K562 (cell line): ENCODE measurements around the gene LRP1-AS. TPM values are rescaled to one million over a fixed set of nuclear protein-coding genes. Genes with fewer than 3 reads are reported as not detected.
A peak's percentile ranks its signal among the peaks of the same experiment; 100 is the strongest.

Experiments used
- ATAC-seq: fragments of 200-7000 bp; cut with Tn5 transposase; 3 replicates; pipeline ENCODE4 v1.9.1; 2020; ENCODE audit warnings: moderate library complexity
- BruUV-seq: library from RNA; stranded (reverse); fragments of 400-500 nt; replicated peaks from 2 replicates; lab custom pipeline; 2021; lab: Mats Ljungman, UMichigan
- CTCF ChIA-PET: fragments of 300-600 bp; formaldehyde crosslinking; extraction: SDS; loops from one replicate; lab custom pipeline; 2021; ENCODE audit warnings: low intra/inter-chr PET ratio; lab: Yijun Ruan, JAX
- POLR2A ChIA-PET: fragments of 300-600, 350-650 bp; sonication (Branson Sonifier 250); formaldehyde crosslinking; extraction: SDS; loops from one replicate; lab custom pipeline; 2021; ENCODE audit warnings: antibody characterized with exemption, inconsistent platforms; lab: Yijun Ruan, JAX
- DNase-seq, 4 experiments: peaks; one replicate each; pipeline versions ENCODE4 v3.0.0 to v3.0.0-alpha.2; 2011 to 2018; ENCODE audit warnings: low spot score in 3 of 4, mixed read lengths in 3 of 4; ENCODE audit errors: extremely low read depth in 1 of 4
- FAIRE-seq: peaks from 2 replicates; lab custom pipeline; 2011; peaks lifted over from hg19 to GRCh38; lab: Jason Lieb, UNC
- H2AFZ ChIP-seq: 2 replicates; pipeline ENCODE4 v1.6.0; 2011; ENCODE audit warnings: low read depth, low read length, control low read depth, inconsistent platforms
- H3K27ac ChIP-seq: fragments of 200-600 bp; 3 replicates; pipeline ENCODE4 v1.8.0; 2011; ENCODE audit warnings: low read depth, mild to moderate bottlenecking, control low read depth, inconsistent platforms, low read length, moderate library complexity, mixed read lengths; ENCODE audit errors: extremely low read depth
- H3K27me3 ChIP-seq, 2 experiments: fragments of 300-600 bp in 1 of 2; 2 replicates in 1 of 2; 3 replicates in 1 of 2; pipeline versions ENCODE4 v1.6.0 to v1.8.0; 2011; ENCODE audit warnings: inconsistent platforms in 2 of 2, low read length in 2 of 2, mild to moderate bottlenecking in 1 of 2, mixed read lengths in 1 of 2, moderate library complexity in 1 of 2; ENCODE audit not compliant: control insufficient read depth in 2 of 2, insufficient read depth in 2 of 2
- H3K36me3 ChIP-seq: fragments of 300-600 bp; 3 replicates; pipeline ENCODE4 v1.8.0; 2011; ENCODE audit warnings: mild to moderate bottlenecking, low read length, inconsistent platforms; ENCODE audit not compliant: control insufficient read depth, insufficient read depth
- H3K4me1 ChIP-seq, 2 experiments: fragments of 200-600 bp in 1 of 2; replicated peaks in 1 of 2; 2 replicates in 1 of 2; 3 replicates in 1 of 2; pipeline versions ENCODE4 v1.5.1 to v1.8.0; 2011; ENCODE audit warnings: inconsistent platforms in 2 of 2, low read length in 2 of 2, mild to moderate bottlenecking in 1 of 2, mixed read lengths in 1 of 2, moderate library complexity in 1 of 2; ENCODE audit not compliant: control insufficient read depth in 2 of 2, insufficient read depth in 2 of 2
- H3K4me2 ChIP-seq: 2 replicates; pipeline ENCODE4 v1.6.1; 2011; ENCODE audit warnings: low read length, control low read depth, inconsistent platforms, mixed read lengths; ENCODE audit not compliant: insufficient read depth
- H3K4me3 ChIP-seq: fragments of 200-600 bp; sonication (generic), shearing (Covaris generic); 2 replicates; pipeline ENCODE4 v1.5.1; 2016; ENCODE audit warnings: control low read depth, inconsistent platforms
- H3K79me2 ChIP-seq: fragments of 200-600 bp; 3 replicates; pipeline ENCODE4 v1.8.0; 2011; ENCODE audit warnings: low read length, inconsistent platforms; ENCODE audit not compliant: control insufficient read depth, insufficient read depth
- H3K9ac ChIP-seq, 2 experiments: 2 replicates each; pipeline versions ENCODE4 v1.6.0 to v1.6.1; 2011; ENCODE audit warnings: low read depth in 2 of 2, low read length in 2 of 2, control low read depth in 1 of 2, inconsistent platforms in 1 of 2, mild to moderate bottlenecking in 1 of 2, mixed read lengths in 1 of 2; ENCODE audit not compliant: insufficient read depth in 1 of 2
- H3K9me1 ChIP-seq: one replicate; pipeline ENCODE4 v1.6.0; 2011; ENCODE audit warnings: inconsistent platforms, mild to moderate bottlenecking, low read length, moderate library complexity; ENCODE audit not compliant: control insufficient read depth, insufficient read depth
- H3K9me3 ChIP-seq: replicated peaks from 2 replicates; pipeline ENCODE4 v1.5.1; 2011; ENCODE audit warnings: low read depth, low read length, inconsistent platforms; ENCODE audit not compliant: control insufficient read depth, insufficient read depth
- H4K20me1 ChIP-seq: replicated peaks from 2 replicates; pipeline ENCODE4 v1.6.1; 2011; ENCODE audit warnings: low read length, inconsistent platforms, mixed read lengths; ENCODE audit not compliant: control insufficient read depth, insufficient read depth
- ARID1B ChIP-seq: fragments of 450-650 bp; IDR thresholded peaks from 2 replicates; pipeline ENCODE4 v1.6.1; 2016; ENCODE audit warnings: antibody characterized with exemption, mild to moderate bottlenecking, inconsistent platforms
- BMI1 ChIP-seq: fragments of 150-350 bp; IDR thresholded peaks from 2 replicates; pipeline ENCODE4 v1.6.1; 2014; ENCODE audit warnings: low read length
- CBX1 ChIP-seq: sonication (generic); IDR thresholded peaks from 2 replicates; pipeline ENCODE4 v1.6.1; 2016; ENCODE audit warnings: antibody characterized with exemption, low read depth, mild to moderate bottlenecking
- DACH1 ChIP-seq: fragments of 450-650 bp; IDR thresholded peaks from 2 replicates; pipeline ENCODE4 v1.6.1; 2018; ENCODE audit not compliant: partially characterized antibody
- KLF6 ChIP-seq: fragments of 250-450 bp; sonication (Bioruptor Pico); IDR thresholded peaks from 2 replicates; pipeline ENCODE4 v1.4.0; 2020; ENCODE audit warnings: mild to moderate bottlenecking, moderate library complexity, borderline replicate concordance
- NR4A1 ChIP-seq, 2 experiments: fragments of 250-450 bp in 1 of 2; fragments of 450-650 bp in 1 of 2; sonication (Bioruptor Pico) in 1 of 2; IDR thresholded peaks; 2 replicates each; pipeline versions ENCODE4 v1.4.0 to v1.6.1; 2016 to 2020; ENCODE audit warnings: mild to moderate bottlenecking in 2 of 2, missing compliant biosample characterization in 1 of 2, missing genetic modification characterization in 1 of 2, moderate library complexity in 1 of 2
- PRPF4 ChIP-seq: fragments of 200-400 bp; formaldehyde crosslinking; IDR thresholded peaks from one replicate; pipeline ENCODE4 v1.6.1; 2017; ENCODE audit warnings: low read length, low read depth, mild to moderate bottlenecking; ENCODE audit not compliant: insufficient read depth, poor library complexity, severe bottlenecking
- RBM15 ChIP-seq: fragments of 200-400 bp; formaldehyde crosslinking; IDR thresholded peaks from 2 replicates; pipeline ENCODE4 v1.6.1; 2018; ENCODE audit warnings: mild to moderate bottlenecking, low read length, moderate library complexity; ENCODE audit not compliant: insufficient read depth
- RCOR1 ChIP-seq, 2 experiments: IDR thresholded peaks; 2 replicates each; pipeline ENCODE4 v1.6.1; 2012; ENCODE audit warnings: low read depth in 2 of 2, low read length in 2 of 2, borderline replicate concordance in 1 of 2, improper control_type of control experiment in 1 of 2
- SMAD4 ChIP-seq: fragments of 250-450 bp; sonication (Bioruptor Pico); conservative IDR thresholded peaks from 2 replicates; pipeline ENCODE4 v1.8.0; 2021; ENCODE audit warnings: inconsistent platforms, mild to moderate bottlenecking, moderate library complexity
- STAT5A ChIP-seq: IDR thresholded peaks from 2 replicates; pipeline ENCODE4 v1.6.1; 2012; ENCODE audit warnings: low read length, inconsistent platforms, borderline replicate concordance
- XRCC4 ChIP-seq: IDR thresholded peaks from one replicate; pipeline ENCODE4 v1.6.1; 2011; ENCODE audit not compliant: insufficient read depth, insufficient read length; ENCODE audit errors: extremely low read depth
- ZFP30 ChIP-seq: fragments of 250-450 bp; sonication (Bioruptor Pico); IDR thresholded peaks from 2 replicates; pipeline ENCODE4 v1.8.0; 2022; ENCODE audit warnings: moderate library complexity, mild to moderate bottlenecking, inconsistent platforms, borderline replicate concordance
- ZNF263 ChIP-seq: sonication (generic); formaldehyde crosslinking; IDR thresholded peaks from 2 replicates; pipeline ENCODE4 v1.8.0; 2022; ENCODE audit warnings: mild to moderate bottlenecking, missing genetic modification reagents, borderline replicate concordance
- ZNF583 ChIP-seq: fragments of 250-450 bp; sonication (Bioruptor Pico); IDR thresholded peaks from 2 replicates; pipeline ENCODE4 v1.4.0; 2020
- WGBS: fragments of 100-300 bp; shearing (Covaris generic); methylation state at CpG from one replicate; pipeline ENCODE4 v1.1.6; 2016; ENCODE audit warnings: low coverage, mixed read lengths; ENCODE audit not compliant: insufficient coverage; ENCODE audit errors: missing lambda C conversion rate; 5-methylcytosine and 5-hydroxymethylcytosine counted together
- in situ Hi-C: fragments of 300-500 bp; cut with MboI; formaldehyde crosslinking; loops from 4 replicates; pipeline ENCODE4 v1.15.0; 2018; ENCODE audit warnings: inconsistent platforms, mixed read lengths
- intact Hi-C: fragments of 100-400 bp; cut with micrococcal nuclease; formaldehyde crosslinking; loops from 2 replicates; pipeline ENCODE4 v1.14.2; 2022
- polyA plus RNA-seq, 8 experiments: library from polyadenylated mRNA; depleted of rRNA in 4 of 8; stranded (reverse) in 5 of 8; unstranded in 3 of 8; fragments of >200 nt; fragmentation: Nextera tagmentation in 2 of 8; fragmentation: Illumina TruSeq in 1 of 8; extraction: Ambion mirVana in 2 of 8; extraction: Trizol in 1 of 8; gene quantifications; 2 replicates each; pipeline versions ENCODE4 v1.2.1 to v1.2.3, GENCODE V29; 2011 to 2014; ENCODE audit warnings: inconsistent platforms in 1 of 8, missing spikeins in 1 of 8
- total RNA-seq, 7 experiments: library from RNA; depleted of rRNA in 6 of 7; stranded (reverse); fragments of >200 nt in 6 of 7; fragmentation: Illumina TruSeq in 2 of 7; extraction: Trizol in 2 of 7; gene quantifications; 2 replicates each; pipeline versions ENCODE4 v1.2.1 to v1.2.3, GENCODE V29; 2011 to 2021; ENCODE audit warnings: low replicate concordance in 1 of 7
- TF ChIP-seq, protein P1 (sequence below): fragments of 250-450 bp; sonication (Bioruptor Pico); IDR thresholded peaks from 2 replicates; pipeline ENCODE4 v1.5.0; 2021
- TF ChIP-seq, protein P2 (sequence below): sonication (generic); formaldehyde crosslinking; IDR thresholded peaks from 2 replicates; pipeline ENCODE4 v1.8.0; 2023; ENCODE audit warnings: mild to moderate bottlenecking, missing genetic modification reagents

Gene LRP1-AS
- total and polyA plus RNA-seq, 9 of the 15 experiments (the other 6 are each of a cell fraction or from before 2014, with no cell fraction given) = not detected

DNA sequence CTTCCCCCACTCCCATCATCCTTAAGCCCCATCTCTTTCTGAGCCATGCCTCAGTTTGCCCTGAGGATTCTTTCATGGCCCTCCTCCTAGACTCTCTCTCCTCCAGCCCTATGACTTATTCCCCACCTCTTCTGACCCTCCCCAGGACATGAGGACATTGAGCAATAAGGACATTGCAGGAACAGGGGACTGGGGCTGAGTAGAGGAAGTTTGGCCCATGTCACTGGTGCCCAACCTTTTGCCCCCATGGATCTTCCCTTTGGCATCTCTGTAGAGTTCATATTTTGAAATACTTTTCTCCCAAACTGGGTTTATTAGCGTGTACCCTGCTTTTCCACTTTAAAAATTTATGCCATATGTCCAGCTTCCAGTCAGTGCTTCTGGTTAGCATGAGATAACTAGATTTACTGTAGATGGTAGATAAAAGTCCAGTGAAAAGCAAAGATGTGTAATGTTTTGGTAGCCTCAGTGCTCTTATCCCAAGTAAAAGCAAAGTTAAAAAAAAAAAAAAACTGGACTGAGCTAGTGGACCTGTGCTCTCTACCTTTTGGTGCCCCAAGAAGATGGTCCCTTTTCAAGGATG is 6.1 kb upstream of the LRP1-AS start (continued):
- TF ChIP-seq SMAD4 (CRISPR knock-in tag) = no peak
- no peak for TF ChIP-seq NR4A1 (CRISPR knock-in tag; IDR thresholded peaks at IDR 0.05)
- no peak for TF ChIP-seq NR4A1 (tag; IDR thresholded peaks at IDR 0.05)
- TF ChIP-seq, protein P1, sequence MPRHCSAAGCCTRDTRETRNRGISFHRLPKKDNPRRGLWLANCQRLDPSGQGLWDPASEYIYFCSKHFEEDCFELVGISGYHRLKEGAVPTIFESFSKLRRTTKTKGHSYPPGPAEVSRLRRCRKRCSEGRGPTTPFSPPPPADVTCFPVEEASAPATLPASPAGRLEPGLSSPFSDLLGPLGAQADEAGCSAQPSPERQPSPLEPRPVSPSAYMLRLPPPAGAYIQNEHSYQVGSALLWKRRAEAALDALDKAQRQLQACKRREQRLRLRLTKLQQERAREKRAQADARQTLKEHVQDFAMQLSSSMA (CRISPR knock-in tag) = no peak
- no peak for TF ChIP-seq STAT5A
- TF ChIP-seq PRPF4 = no peak
- TF ChIP-seq ARID1B = peak; percentile 43; the same call in 1 of the 2 replicates
- no peak for TF ChIP-seq ZNF263 (CRISPR knock-in tag)
- TF ChIP-seq RCOR1 (IDR thresholded peaks at IDR 0.05; ENCODE audit: borderline replicate concordance in 1 of 2, low read depth in 2 of 2, low read length in 2 of 2) = peak in 1 of 2 experiments; percentile 61; a peak in 1 of 4 replicates

DNA sequence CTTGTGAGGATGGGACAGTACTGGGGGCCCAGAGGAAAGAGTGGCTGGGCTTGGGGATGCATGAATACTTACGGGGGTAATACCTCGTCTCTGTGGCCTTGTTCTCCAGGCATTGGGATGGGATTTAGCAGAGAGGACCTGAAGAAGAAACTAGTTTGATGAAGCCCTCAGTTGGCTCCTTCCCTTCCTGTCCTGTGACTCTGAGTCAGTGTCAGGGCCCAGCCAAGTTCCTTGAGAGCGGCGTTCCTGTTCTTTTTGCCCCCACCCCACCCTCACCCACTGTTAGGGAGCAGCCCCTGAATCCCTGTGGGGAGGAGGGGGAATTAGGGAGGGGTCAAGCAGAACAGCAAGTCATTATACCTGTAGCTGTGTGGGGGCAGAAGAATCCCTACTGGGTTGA is 5.2 kb upstream of the LRP1-AS start:
- no peaks in the 10 kb centered on the region for H4K20me1 ChIP-seq
- no peak overlapping the region for H3K4me3 ChIP-seq
- no TSS peak for BruUV-seq
- DNase-seq (no peak), FAIRE-seq (no peak), ATAC-seq (no peak)
- TF ChIP-seq KLF6 (no peak), XRCC4 (no peak), DACH1 (no peak), ZNF583 (CRISPR knock-in tag) (no peak), RBM15 (no peak), BMI1 (no peak), ZFP30 (no peak), CBX1 (no peak)
- TF ChIP-seq, protein P2, sequence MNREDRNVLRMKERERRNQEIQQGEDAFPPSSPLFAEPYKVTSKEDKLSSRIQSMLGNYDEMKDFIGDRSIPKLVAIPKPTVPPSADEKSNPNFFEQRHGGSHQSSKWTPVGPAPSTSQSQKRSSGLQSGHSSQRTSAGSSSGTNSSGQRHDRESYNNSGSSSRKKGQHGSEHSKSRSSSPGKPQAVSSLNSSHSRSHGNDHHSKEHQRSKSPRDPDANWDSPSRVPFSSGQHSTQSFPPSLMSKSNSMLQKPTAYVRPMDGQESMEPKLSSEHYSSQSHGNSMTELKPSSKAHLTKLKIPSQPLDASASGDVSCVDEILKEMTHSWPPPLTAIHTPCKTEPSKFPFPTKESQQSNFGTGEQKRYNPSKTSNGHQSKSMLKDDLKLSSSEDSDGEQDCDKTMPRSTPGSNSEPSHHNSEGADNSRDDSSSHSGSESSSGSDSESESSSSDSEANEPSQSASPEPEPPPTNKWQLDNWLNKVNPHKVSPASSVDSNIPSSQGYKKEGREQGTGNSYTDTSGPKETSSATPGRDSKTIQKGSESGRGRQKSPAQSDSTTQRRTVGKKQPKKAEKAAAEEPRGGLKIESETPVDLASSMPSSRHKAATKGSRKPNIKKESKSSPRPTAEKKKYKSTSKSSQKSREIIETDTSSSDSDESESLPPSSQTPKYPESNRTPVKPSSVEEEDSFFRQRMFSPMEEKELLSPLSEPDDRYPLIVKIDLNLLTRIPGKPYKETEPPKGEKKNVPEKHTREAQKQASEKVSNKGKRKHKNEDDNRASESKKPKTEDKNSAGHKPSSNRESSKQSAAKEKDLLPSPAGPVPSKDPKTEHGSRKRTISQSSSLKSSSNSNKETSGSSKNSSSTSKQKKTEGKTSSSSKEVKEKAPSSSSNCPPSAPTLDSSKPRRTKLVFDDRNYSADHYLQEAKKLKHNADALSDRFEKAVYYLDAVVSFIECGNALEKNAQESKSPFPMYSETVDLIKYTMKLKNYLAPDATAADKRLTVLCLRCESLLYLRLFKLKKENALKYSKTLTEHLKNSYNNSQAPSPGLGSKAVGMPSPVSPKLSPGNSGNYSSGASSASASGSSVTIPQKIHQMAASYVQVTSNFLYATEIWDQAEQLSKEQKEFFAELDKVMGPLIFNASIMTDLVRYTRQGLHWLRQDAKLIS (CRISPR knock-in tag) = no peak
- H3K27me3 ChIP-seq = peaks cover 5 to 12% of the 10 kb centered on the region in 2 experiments; a peak in 4 of 5 replicates
- no peaks in the 10 kb centered on the region for H3K9me1 ChIP-seq
- no peak overlapping the region for H3K9ac ChIP-seq
- intact Hi-C loops = no loop called here
- H3K27ac ChIP-seq = no peak overlapping the region
- 28% methylated on average over 4 of the region's 4 CpGs for WGBS
- no peaks in the 10 kb centered on the region for H3K9me3 ChIP-seq
- no peaks in the 10 kb centered on the region for H3K79me2 ChIP-seq
- peaks cover 8 to 11% of the 10 kb centered on the region in 2 experiments for H3K4me1 ChIP-seq
- POLR2A ChIA-PET = no interaction called here
- H2AFZ ChIP-seq = no peak overlapping the region
- no peaks in the 10 kb centered on the region for H3K36me3 ChIP-seq
- in situ Hi-C loops = no loop called here
- H3K4me2 ChIP-seq = no peak overlapping the region
- CTCF ChIA-PET = no interaction called here
